HG03159 (cell line): Measurements from ENCODE around the gene SELENOS.

Source experiments
- ATAC-seq: cut with Tn5 transposase; IDR thresholded peaks from one replicate; pipeline ENCODE4 v1.9.1; 2021; ENCODE audit warnings: mild to moderate bottlenecking, moderate library complexity; ENCODE audit not compliant: unreplicated experiment

Gene SELENOS

DNA sequence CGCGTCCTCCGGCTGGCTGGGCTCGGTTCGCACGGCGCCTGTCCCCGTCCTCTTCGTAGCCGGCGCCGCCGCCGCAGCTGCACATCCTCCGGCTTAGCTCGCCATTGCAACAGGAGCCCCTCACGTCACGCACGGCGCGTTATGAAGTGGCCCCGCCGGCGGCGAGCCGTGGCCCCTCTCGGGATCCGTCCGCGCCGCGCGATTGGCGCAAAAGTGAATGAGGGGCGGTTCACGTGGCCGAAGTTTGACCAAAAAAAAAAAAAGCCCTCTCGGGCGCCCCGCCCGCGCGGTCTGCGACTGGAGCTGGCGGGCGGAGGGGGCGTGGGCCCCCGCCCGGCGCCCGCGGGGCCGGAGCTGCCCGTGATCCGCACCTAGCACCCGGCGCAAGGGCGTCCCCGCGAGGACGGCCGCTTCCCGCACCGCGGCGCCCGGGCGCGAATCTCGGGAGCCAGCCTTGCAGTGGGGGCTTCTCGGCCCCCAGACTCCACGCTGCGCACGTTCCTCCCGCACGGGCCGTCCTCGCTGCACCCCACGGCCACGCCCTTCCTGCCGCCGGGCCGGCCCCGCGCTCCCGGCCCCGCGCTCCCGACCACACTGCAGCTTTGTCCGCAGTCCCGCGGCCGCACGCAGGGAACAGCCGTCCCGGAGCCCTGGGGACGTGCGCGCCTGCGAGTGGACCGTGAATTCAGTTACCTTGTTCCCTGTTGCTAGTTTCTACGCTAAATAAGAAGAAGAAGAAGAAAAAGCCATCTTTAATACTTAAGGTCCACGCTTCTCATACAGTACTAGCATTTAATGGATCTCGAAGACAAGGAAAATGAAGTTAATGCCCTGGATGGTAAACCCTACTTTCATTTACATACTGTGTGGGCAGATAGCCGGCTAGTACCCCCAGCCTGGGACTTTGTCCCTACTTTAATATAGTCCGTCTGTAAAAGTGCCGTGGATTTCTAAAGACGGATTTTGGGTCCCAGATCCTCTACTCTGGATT is 25.2 kb downstream of the SELENOS start, which contains the start of gene CHSY1:
Gene CHSY1, minus strand, starts transcription at position 219 of the 991 bp plus-strand sequence. CDS start 592 bp downstream, outside the sequence.
- ATAC-seq = peak; percentile 59

GRCh38 chr15:101250873-101251829 is 26.1 kb downstream of the SELENOS start:
- ATAC-seq = peak; percentile 48

DNA sequence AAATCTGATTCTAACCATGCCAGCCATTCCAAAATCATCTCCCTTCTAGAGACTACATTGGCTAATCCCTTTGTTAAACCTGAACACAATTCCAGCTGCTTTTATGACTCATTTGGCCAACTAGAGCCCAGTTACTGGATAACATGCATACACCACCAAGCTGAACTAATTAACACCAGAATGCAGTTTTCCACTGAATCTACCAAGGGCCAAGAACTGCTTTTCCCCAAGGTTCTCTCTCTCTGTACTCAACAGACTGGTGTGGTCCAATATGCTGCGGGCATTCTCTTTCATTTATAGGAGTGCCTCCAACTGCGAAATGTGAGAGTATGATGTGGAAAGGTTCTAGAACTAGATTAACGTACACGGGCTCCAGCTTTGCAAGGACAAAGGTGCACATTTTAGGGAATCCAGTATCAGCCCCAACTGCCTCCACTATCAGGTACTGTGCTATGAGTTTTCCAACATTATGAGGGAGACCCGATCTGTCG is 26.9 kb downstream of the SELENOS start:
- no peak for ATAC-seq

- ATAC-seq = no peak
Measured at GRCh38 chr15:101248274-101248673, 29.0 kb downstream of the SELENOS start.

GRCh38 chr15:101246824-101247745 is 30.2 kb downstream of the SELENOS start:
- ATAC-seq = no peak

- no peak for ATAC-seq
Measured at GRCh38 chr15:101246391-101246790, 30.9 kb downstream of the SELENOS start.

DNA sequence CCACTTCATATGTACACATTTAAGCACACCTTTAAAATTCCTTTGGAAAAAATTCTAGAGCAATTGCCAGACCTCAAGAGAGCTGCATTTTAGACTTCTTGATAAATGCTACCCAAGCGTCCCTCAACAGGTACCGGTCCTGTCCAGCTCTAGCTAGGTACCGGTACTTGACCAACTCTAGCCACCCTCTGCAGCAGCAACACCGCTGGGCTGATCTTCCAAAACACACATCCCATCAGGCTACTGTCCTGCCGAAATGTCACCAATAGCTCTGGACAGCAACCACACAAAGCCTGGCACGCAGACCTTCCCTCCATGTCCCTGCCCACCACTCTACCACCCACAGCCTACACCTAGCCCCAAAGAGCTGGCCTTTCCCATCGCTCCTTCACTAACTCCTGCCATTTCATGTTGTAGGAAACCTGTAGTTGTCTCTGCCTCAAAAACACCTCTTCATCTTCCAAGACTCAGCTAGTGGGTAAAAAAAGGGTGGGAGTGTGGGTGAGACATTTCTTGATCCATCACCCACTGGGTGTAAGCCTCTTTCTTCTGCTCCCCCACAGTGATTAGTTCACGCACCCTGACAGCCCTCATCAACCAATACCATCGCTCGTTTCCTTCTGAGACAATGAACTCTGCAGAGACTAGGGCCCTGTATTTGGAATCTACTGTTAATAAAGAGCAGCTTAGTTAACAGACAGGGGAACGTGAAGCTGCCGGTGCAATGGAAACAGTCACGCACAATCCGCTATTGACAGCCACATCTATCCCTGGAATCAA is 32.2 kb downstream of the SELENOS start:
- no peak for ATAC-seq

DNA sequence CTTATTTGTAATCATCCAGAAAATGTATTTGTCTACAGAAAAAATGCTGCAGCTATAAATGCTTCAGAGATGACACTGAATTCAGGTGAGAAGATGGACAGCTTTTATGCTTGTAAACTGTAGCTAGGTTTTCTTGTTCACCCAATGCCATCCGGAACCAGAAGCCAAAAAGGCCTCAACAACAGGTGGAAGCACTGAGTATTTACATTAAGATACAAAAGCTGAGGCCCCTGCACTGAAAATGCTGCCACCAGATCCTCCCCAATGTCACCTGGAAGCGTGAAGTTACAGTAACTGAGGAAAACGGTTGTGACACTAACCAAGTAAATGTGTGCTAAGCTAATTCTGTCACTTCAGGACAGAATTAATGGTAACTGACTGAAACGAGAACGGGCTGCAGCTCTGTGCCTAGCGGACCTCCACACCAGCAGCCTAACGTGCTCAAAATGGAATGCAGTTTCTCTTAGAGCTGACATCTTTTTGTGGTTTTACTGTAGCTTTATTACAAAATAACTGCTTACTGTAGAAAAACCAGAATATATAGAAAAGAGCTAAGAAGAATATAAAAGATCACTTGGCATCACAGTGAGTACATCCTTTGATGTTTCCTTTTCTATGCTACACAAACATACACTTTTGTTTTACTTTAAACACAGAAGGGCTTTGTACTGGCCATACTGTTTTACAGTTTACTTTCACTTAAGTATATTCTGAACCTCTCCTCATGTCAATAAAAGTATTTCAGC is 33.1 kb downstream of the SELENOS start:
- ATAC-seq = no peak

DNA sequence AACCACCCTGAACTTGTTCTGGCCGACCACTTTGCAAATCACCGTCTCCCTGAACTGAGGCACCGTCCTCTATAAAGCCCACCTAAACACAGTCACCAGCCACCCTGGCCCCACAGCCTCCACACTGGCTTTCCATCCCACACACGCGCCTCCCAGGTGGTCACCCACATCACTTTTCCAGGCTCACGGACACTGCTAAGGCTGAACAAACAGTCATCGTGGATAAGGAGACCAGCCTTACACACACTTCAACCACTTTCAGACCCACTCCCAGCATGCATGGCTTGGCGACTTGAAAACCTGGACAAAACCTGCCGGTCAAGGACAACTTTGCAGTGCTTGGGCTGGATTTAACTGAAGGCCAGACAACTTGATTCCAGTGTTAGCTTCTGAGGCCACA is 33.9 kb downstream of the SELENOS start:
- ATAC-seq = no peak

DNA sequence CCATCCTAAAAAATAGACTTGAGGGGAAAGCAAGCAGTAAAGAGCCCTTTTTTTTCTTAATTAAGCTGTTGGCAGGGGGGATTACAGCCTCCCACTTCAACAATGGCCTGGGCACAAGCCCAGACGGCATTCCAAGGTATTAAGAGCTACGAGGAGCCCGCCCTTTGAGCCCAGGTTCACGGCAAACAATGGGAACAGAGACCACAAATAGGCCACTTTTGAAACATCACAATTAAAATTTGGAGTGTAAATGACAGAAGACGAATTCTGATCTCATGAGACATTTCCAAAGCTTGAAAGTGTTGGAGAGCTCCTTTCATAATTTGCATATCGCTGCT is 34.3 kb downstream of the SELENOS start:
- ATAC-seq = no peak

GRCh38 chr15:101242160-101242998 is 34.9 kb downstream of the SELENOS start:
- peak; percentile 71 for ATAC-seq

DNA sequence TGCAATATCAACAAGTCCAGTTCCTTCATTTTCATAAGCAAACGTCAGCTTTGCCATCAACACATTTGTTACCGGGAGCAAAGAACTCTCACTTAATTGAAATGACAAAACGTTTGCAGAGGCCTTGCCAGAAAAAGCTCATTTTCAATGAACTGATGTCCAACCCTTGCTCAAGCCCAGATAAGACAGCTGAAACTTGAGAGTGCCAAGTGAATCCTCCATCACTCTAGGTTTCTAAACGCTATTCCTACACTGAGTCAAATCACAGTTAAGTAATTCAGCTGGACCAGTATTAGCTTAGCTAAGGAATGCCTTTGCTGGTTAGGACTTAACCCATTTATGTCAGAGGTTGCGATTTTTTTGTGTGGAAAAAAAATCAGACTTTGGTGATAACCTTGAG is 36.9 kb downstream of the SELENOS start:
- ATAC-seq = no peak

- no peak for ATAC-seq
Measured at GRCh38 chr15:101239724-101240136, 37.6 kb downstream of the SELENOS start.

GRCh38 chr15:101237251-101237650 is 40.0 kb downstream of the SELENOS start:
- ATAC-seq = no peak

DNA sequence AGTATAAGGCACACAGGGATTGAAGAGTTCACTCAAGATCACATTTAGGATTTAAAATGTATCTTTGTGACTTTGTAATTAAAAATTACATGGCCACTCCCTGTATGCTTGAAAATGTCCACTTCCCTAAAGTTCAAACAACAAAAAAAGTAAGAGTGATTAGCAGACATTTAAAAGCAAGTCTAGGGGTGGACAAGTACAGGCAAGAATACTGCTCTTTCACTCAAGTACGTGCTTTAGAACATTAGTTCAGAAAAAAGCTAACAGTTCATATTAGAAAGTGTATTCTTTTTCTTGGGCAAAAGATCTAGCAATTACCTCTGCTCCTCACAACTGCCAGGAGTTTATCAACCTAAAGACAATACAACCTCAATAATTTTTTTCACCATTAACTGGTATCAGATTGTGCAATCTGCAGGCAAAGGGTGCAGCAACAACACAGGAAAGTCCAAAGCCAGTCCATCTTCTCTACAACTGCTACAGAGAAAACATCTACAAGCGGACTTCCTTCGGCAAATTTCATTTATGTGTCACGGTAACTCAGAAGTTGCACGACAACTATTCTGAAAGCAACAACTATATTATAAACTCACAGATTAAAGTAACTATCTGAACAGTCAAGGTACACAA is 43.5 kb downstream of the SELENOS start:
- ATAC-seq = no peak

GRCh38 chr15:101232677-101233076 is 44.6 kb downstream of the SELENOS start:
- no peak for ATAC-seq

GRCh38 chr15:101228313-101228712 is 49.0 kb downstream of the SELENOS start:
- ATAC-seq = no peak
